ENCODE results near the gene CCDC8.

CCDC8 gene, protein sequence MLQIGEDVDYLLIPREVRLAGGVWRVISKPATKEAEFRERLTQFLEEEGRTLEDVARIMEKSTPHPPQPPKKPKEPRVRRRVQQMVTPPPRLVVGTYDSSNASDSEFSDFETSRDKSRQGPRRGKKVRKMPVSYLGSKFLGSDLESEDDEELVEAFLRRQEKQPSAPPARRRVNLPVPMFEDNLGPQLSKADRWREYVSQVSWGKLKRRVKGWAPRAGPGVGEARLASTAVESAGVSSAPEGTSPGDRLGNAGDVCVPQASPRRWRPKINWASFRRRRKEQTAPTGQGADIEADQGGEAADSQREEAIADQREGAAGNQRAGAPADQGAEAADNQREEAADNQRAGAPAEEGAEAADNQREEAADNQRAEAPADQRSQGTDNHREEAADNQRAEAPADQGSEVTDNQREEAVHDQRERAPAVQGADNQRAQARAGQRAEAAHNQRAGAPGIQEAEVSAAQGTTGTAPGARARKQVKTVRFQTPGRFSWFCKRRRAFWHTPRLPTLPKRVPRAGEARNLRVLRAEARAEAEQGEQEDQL

DNA sequence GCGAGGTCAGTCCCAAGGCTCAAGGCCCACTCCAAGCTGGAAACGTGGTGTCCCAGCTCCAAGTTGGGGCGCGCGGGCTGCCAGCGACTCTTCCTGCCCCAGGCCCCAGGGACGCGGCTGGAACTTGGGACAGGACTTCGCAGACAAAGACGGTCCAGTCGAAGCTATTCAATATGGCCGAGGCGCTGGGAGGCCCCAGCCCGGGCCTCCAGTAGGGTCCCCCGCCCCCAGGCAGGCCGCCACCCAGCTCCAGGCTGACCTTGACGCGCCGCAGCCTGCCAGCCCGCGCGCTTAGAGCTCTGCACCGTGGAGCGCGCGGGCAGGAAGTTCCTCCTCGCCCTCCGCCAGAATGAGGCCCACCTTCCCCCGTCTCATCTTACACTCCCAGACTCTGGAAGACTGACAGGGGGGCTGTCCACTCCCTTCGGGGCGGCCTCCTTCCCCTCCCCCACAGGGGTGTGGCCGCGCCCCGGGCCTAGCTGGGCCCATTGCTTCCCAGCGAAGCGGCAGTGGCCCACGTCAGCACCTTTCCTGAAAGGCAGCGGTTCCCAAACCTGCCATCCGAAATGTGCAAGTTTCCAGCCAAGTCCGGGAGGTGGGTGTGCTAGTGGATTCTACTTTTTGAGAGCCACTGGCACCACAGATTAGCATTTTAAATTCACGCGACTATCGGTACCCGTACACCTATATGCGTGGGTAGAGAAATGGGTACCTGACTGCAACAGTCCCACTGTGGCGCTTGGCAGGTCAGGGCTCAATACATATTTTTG, at the start of gene CCDC8:
TSS of gene CCDC8 (minus strand) at position 303 of the 770 bp plus-strand sequence. CDS start 754 bp downstream, outside the sequence.
- Histone ChIP-seq H3K27me3 (peaks cover 23% of the 10 kb centered on the region), H3K27ac (no peak within 1 kb of the TSS), H3K9me3 (0 out of 2 replicates have a peak, but pooled peaks cover 8% of the 10 kb centered on the region), H3K4me2 (no peak within 1 kb of the TSS), H3K4me3 (no peak within 1 kb of the TSS), H3K9ac (no peak within 1 kb of the TSS), H4K20me1 (no peaks in the 10 kb centered on the region), H3K36me3 (no peaks in the 10 kb centered on the region), H3K4me1 (peaks cover 50% of the 10 kb centered on the region)
- no peak for TF ChIP-seq Cebpa-rat (IDR thresholded peaks at IDR 0.05)

DNA sequence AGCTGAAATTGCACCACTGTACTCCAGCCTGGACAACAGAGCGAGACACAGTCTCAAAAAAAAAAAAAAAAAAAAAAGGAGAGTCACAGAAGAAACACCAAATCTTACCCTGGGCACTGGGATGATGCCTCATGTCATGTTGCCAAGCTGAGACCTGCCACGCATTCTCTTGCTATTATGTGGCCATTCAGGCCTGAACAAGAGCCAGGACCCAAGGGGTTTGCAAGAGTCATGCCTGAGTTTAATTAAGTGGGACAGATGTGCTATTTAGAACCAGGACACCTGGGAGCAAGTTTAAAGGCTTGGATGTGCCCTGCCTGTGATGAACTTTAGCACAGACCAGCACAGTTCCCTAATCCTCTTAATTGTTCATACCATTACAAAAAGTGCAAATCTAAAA, 48.2 kb upstream of the CCDC8 start:
- no peak overlapping the region for H3K9ac ChIP-seq
- peak overlapping the region; percentile 52 for H3K4me2 ChIP-seq
- no peak overlapping the region for H3K4me3 ChIP-seq
- no peaks in the 10 kb centered on the region for H3K9me3 ChIP-seq
- H3K36me3 ChIP-seq = no peaks in the 10 kb centered on the region
- no peak for TF ChIP-seq Cebpa-rat (IDR thresholded peaks at IDR 0.05)
- H4K20me1 ChIP-seq = no peaks in the 10 kb centered on the region
- peaks cover 56% of the 10 kb centered on the region for H3K4me1 ChIP-seq
- H3K27me3 ChIP-seq = no peaks in the 10 kb centered on the region
- no peak overlapping the region for H3K27ac ChIP-seq

DNA sequence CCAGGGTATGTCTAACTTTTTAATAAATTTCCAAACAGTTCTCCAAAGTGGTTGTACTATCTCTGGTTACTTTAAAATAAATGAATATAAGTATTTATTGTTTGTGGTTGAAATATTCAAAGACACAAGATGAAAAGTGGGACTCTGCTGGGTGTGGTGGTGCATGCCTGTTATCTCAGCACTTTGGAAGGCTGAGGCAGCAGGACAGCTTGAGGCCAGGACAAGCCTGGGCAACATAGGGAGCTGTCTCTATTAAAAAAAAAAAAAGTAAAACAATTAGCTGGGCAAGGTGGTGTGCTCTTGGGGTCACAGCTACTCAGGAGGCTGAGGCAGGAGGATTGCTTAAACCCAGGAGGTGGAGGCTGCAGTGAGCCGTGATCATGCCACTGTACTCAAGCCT, 47.6 kb upstream of the CCDC8 start:
- Histone ChIP-seq H3K27ac (no peak overlapping the region), H3K4me1 (peaks cover 52% of the 10 kb centered on the region), H4K20me1 (no peaks in the 10 kb centered on the region), H3K36me3 (no peaks in the 10 kb centered on the region), H3K4me2 (peak overlapping the region; percentile 52), H3K9ac (no peak overlapping the region), H3K27me3 (no peaks in the 10 kb centered on the region), H3K9me3 (no peaks in the 10 kb centered on the region), H3K4me3 (no peak overlapping the region)
- TF ChIP-seq Cebpa-rat (IDR thresholded peaks at IDR 0.05) = no peak

DNA sequence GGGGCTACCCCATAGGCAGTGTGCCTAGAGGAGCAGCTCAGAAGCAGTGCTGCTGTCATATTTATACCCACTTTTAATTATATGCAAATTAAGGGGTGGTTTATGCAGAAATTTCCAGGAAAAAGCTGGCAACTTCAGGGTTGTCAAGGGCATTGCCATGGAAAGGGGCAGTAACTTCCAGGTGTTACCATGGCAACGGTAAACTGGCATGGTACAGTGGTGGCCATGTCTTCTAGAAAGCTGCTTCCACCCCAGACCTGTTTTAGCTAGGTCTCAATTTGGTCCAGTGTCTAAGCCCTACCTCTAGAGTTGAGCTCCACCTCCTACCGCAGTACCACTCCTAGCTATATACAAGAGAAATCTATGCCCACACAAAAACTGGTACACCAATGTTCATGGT, 46.7 kb upstream of the CCDC8 start:
- no peaks in the 10 kb centered on the region for H3K36me3 ChIP-seq
- H3K4me1 ChIP-seq = peaks cover 43% of the 10 kb centered on the region
- no peak overlapping the region for H3K4me2 ChIP-seq
- no peaks in the 10 kb centered on the region for H3K9me3 ChIP-seq
- H4K20me1 ChIP-seq = no peaks in the 10 kb centered on the region
- TF ChIP-seq Cebpa-rat (IDR thresholded peaks at IDR 0.05) = no peak
- H3K9ac ChIP-seq = no peak overlapping the region
- H3K4me3 ChIP-seq = no peak overlapping the region
- H3K27me3 ChIP-seq = no peaks in the 10 kb centered on the region
- no peak overlapping the region for H3K27ac ChIP-seq

DNA sequence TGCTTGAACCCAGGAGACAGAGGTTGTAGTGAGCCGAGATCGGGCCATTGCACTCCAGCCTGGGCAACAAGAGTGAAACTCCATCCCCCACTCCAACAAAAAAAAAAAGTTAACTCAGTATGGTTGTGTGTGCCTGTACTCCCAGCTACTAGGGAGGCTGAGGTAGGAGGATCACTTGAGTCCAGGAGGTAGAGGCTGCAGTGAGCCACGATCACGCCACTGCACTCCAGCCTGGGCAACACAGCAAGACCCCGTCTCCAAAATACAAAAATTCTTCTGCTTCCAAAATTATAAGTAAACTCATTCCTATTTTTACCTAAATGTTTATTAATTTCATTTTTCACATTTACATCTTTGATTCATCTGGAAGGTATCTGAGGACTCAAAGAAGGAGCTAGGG, 43.6 kb upstream of the CCDC8 start:
- no peak for TF ChIP-seq Cebpa-rat (IDR thresholded peaks at IDR 0.05)
- Histone ChIP-seq H3K4me3 (no peak overlapping the region), H3K27me3 (no peaks in the 10 kb centered on the region), H3K9me3 (no peaks in the 10 kb centered on the region), H3K4me2 (no peak overlapping the region), H3K4me1 (peaks cover 13% of the 10 kb centered on the region), H4K20me1 (no peaks in the 10 kb centered on the region), H3K36me3 (no peaks in the 10 kb centered on the region), H3K27ac (no peak overlapping the region), H3K9ac (no peak overlapping the region)

- H3K4me1 ChIP-seq = no peaks in the 10 kb centered on the region
- no peaks in the 10 kb centered on the region for H4K20me1 ChIP-seq
- H3K36me3 ChIP-seq = no peaks in the 10 kb centered on the region
- H3K4me2 ChIP-seq = no peak overlapping the region
- TF ChIP-seq Cebpa-rat (IDR thresholded peaks at IDR 0.05) = no peak
- no peak overlapping the region for H3K9ac ChIP-seq
- H3K9me3 ChIP-seq = peaks cover 12% of the 10 kb centered on the region
- no peak overlapping the region for H3K27ac ChIP-seq
- no peak overlapping the region for H3K4me3 ChIP-seq
- H3K27me3 ChIP-seq = no peaks in the 10 kb centered on the region
Measured at GRCh38 chr19:46454244-46454643, 40.9 kb upstream of the CCDC8 start.

DNA sequence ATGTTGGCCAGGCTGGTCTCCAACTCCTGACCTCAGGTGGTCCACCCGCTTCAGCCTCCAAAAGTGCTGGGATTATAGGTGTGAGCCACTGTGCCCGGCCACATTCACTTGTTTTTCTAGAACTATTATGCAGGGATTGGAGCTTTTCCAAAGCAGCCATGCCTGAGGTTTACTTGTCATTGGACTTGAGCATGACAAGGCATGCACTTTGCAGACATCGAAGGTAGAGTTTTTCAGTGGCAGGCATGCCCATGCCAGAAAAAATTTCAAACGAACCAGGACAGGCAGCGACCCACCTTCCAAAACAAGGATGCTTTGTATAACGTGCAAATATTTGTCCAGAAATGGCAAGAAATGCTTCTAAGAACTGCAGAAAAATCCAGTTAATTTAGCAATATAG, 40.3 kb upstream of the CCDC8 start:
- Histone ChIP-seq H3K36me3 (no peaks in the 10 kb centered on the region), H3K27ac (no peak overlapping the region), H3K4me2 (no peak overlapping the region), H4K20me1 (no peaks in the 10 kb centered on the region), H3K9ac (no peak overlapping the region), H3K4me3 (no peak overlapping the region), H3K4me1 (no peaks in the 10 kb centered on the region), H3K9me3 (peaks cover 17% of the 10 kb centered on the region), H3K27me3 (no peaks in the 10 kb centered on the region)
- no peak for TF ChIP-seq Cebpa-rat (IDR thresholded peaks at IDR 0.05)

DNA sequence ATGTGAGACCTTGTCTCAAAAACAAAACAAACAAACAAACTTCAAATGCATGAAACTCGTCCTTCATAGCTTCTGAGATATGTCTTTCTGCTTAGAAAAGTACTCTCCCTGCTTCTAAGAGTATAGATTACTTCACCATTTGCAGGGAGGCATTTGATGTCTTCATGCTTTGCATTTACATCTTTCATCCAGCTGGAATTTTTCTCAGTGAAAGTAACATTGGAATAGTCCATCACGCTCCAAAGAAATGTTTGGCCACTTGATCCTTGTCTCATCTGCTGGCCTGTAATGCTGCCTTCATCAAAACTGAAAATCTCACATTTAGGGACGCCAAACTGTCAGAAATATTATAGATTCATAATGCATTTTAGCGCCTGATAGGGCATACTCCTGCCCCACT, 38.8 kb upstream of the CCDC8 start:
- Histone ChIP-seq H3K4me3 (no peak overlapping the region), H3K9me3 (peaks cover 17% of the 10 kb centered on the region), H3K27me3 (no peaks in the 10 kb centered on the region), H3K4me1 (peaks cover 9% of the 10 kb centered on the region), H3K4me2 (no peak overlapping the region), H3K27ac (no peak overlapping the region), H4K20me1 (no peaks in the 10 kb centered on the region), H3K36me3 (no peaks in the 10 kb centered on the region), H3K9ac (no peak overlapping the region)
- TF ChIP-seq Cebpa-rat (IDR thresholded peaks at IDR 0.05) = no peak

- Histone ChIP-seq H3K27ac (no peak overlapping the region), H3K4me2 (no peak overlapping the region)
Measured at GRCh38 chr19:46451352-46451751, 38.0 kb upstream of the CCDC8 start.

DNA sequence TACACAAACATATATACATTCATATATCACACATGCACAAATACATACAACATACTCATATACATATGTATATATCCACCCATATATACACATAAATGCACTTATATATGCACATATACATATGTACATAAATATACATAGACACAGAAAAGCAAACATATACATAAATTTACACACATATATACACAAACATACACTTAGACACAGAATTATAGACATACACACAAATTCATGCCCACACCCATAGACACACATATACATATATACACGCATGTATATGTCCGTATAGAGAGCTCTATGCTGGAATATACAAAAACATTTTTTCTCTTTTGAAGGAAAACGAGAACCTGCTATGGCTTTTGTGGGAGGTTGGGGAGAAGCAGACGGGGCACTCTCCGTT, 37.4 kb upstream of the CCDC8 start:
- H3K9ac ChIP-seq = no peak overlapping the region
- H3K36me3 ChIP-seq = no peaks in the 10 kb centered on the region
- no peak overlapping the region for H3K4me2 ChIP-seq
- H3K9me3 ChIP-seq = peaks cover 17% of the 10 kb centered on the region
- TF ChIP-seq Cebpa-rat (IDR thresholded peaks at IDR 0.05) = no peak
- H3K27ac ChIP-seq = no peak overlapping the region
- H3K27me3 ChIP-seq = no peaks in the 10 kb centered on the region
- peaks cover 10% of the 10 kb centered on the region for H3K4me1 ChIP-seq
- no peaks in the 10 kb centered on the region for H4K20me1 ChIP-seq
- no peak overlapping the region for H3K4me3 ChIP-seq

More at GRCh38 chr19:46451352-46451751, 38.0 kb upstream of the CCDC8 start:
- Histone ChIP-seq H3K4me1 (peaks cover 10% of the 10 kb centered on the region), H3K9ac (no peak overlapping the region), H3K4me3 (no peak overlapping the region), H3K27me3 (no peaks in the 10 kb centered on the region), H4K20me1 (no peaks in the 10 kb centered on the region), H3K36me3 (no peaks in the 10 kb centered on the region), H3K9me3 (peaks cover 17% of the 10 kb centered on the region)
- TF ChIP-seq Cebpa-rat (IDR thresholded peaks at IDR 0.05) = no peak
